Measurements from ENCODE around the gene KCNN2. TPM values are rescaled to one million over a fixed set of nuclear protein-coding genes. Genes with fewer than 3 reads are reported as not detected.

Gene KCNN2
- total RNA-seq, result 1 to 10 TPM in 3 of 4 donors, under 1 TPM in 1; 0.59 to 2.9 (median 1.3) TPM
- under 1 TPM; 0.20 to 0.63 (median 0.57) TPM for polyA plus RNA-seq
- long read RNA-seq, donor 1, result 0 reads
- long read RNA-seq, donor 2, partial matches to known transcripts, result 0 of 2 reads
- long read RNA-seq, donor 2, other reads (novel, unspliced or antisense), result 0 of 2 reads

GRCh38 chr5:114361724-114362196 lies at the start of gene KCNN2:
Gene KCNN2 (plus strand): TSS chr5:114362070. CDS start chr5:114362140, 70 bp downstream.
- peak within 1 kb of the TSS; percentile 58 for H3K27ac ChIP-seq
- peaks cover 3 to 20% (median 6%) of the 10 kb centered on the region in 3 donors for H3K27me3 ChIP-seq (ENCODE audit: insufficient read depth in 3 of 3, low read length in 2 of 3)
- H3K9me3 ChIP-seq, result no peaks in the 10 kb centered on the region
- WGBS, 3 donors, result 1% methylated on average over 26 to 33 of the region's 33 CpGs
- ATAC-seq (peak; percentile 92 to 98 (median 96)), DNase-seq (peak; percentile 77 to 90)
- intact Hi-C loops (cut with DNase I), result loop anchor here in 1 of 2 donors (2.0 kb wide), 1 partner anchor 89 kb away; no protein-coding TSS in a partner anchor
- no peak for TF ChIP-seq CTCF (IDR thresholded peaks at IDR 0.05)
- peak within 1 kb of the TSS; percentile 86 for H3K4me3 ChIP-seq
- no peaks in the 10 kb centered on the region for H3K36me3 ChIP-seq (ENCODE audit: insufficient read depth in 1 of 2, low read depth in 1 of 2)
- peaks cover 5% of the 10 kb centered on the region for H3K4me1 ChIP-seq

GRCh38 chr5:114312658-114313057 lies 49.2 kb upstream of the KCNN2 start:
- no peaks in the 10 kb centered on the region for H3K9me3 ChIP-seq
- no peak for TF ChIP-seq CTCF (IDR thresholded peaks at IDR 0.05)
- H3K27me3 ChIP-seq (ENCODE audit: insufficient read depth in 3 of 3, low read length in 2 of 3), result no peaks in the 10 kb centered on the region
- H3K4me1 ChIP-seq, result no peaks in the 10 kb centered on the region
- WGBS, 3 donors, result 35 to 49% (median 38%) methylated on average over 1 of the region's 1 CpG
- ATAC-seq (no peak), DNase-seq (no peak)
- H3K36me3 ChIP-seq (ENCODE audit: insufficient read depth in 1 of 2, low read depth in 1 of 2), result no peaks in the 10 kb centered on the region
- H3K27ac ChIP-seq, result no peak overlapping the region
- no peak overlapping the region for H3K4me3 ChIP-seq
- intact Hi-C loops (cut with DNase I), result loop anchor here in 1 of 2 donors (5.0 kb wide), 1 partner anchor 135 kb away; no protein-coding TSS in a partner anchor

GRCh38 chr5:114314061-114314460 lies 47.8 kb upstream of the KCNN2 start:
- intact Hi-C loops (cut with DNase I), result loop anchor here in 1 of 2 donors (5.0 kb wide), 1 partner anchor 133 kb away; no protein-coding TSS in a partner anchor
- Histone ChIP-seq H3K27ac (no peak overlapping the region), H3K36me3 (ENCODE audit: insufficient read depth in 1 of 2, low read depth in 1 of 2) (no peaks in the 10 kb centered on the region), H3K27me3 (ENCODE audit: insufficient read depth in 3 of 3, low read length in 2 of 3) (no peaks in the 10 kb centered on the region), H3K4me1 (no peaks in the 10 kb centered on the region), H3K4me3 (no peak overlapping the region), H3K9me3 (no peaks in the 10 kb centered on the region)
- ATAC-seq (no peak), DNase-seq (no peak)
- WGBS, 3 donors, result 90 to 92% (median 90%) methylated on average over 2 of the region's 2 CpGs
- no peak for TF ChIP-seq CTCF (IDR thresholded peaks at IDR 0.05)

- H3K4me3 ChIP-seq, result no peak overlapping the region
- no peaks in the 10 kb centered on the region for H3K27me3 ChIP-seq (ENCODE audit: insufficient read depth in 3 of 3, low read length in 2 of 3)
- no peaks in the 10 kb centered on the region for H3K4me1 ChIP-seq
- ATAC-seq (no peak), DNase-seq (no peak)
- no peak for TF ChIP-seq CTCF (IDR thresholded peaks at IDR 0.05)
- H3K27ac ChIP-seq, result no peak overlapping the region
- 32 to 41% (median 38%) methylated on average over 4 of the region's 4 CpGs for WGBS, 3 donors
- no peaks in the 10 kb centered on the region for H3K36me3 ChIP-seq (ENCODE audit: insufficient read depth in 1 of 2, low read depth in 1 of 2)
- no peaks in the 10 kb centered on the region for H3K9me3 ChIP-seq
- intact Hi-C loops (cut with DNase I), result no loop called here
Measured at GRCh38 chr5:114316167-114316566, 45.7 kb upstream of the KCNN2 start.
